Uterus (tissue), 4 donors: ENCODE results near the gene EIF2S3. TPM values are rescaled to one million over a fixed set of nuclear protein-coding genes. Genes with fewer than 3 reads are reported as not detected.

Source experiments
- DNase-seq, 2 donors: peaks; one replicate each; pipeline ENCODE4 v3.0.0-alpha.2; 2019 to 2020
- H3K27ac ChIP-seq, 2 donors: fragments of 200-600 bp; sonication (generic); 1 replicate in 1 of 2; 2 replicates in 1 of 2; pipeline ENCODE4 v1.5.1; 2016 to 2018
- H3K27me3 ChIP-seq, 2 donors: fragments of 200-600 bp; sonication (generic); one replicate each; pipeline ENCODE4 v1.5.1; 2018 to 2019; ENCODE audit warnings: control low read depth in 1 of 2
- H3K36me3 ChIP-seq, 2 donors: fragments of 200-600 bp; sonication (generic); one replicate each; pipeline ENCODE4 v1.5.1; 2019; ENCODE audit warnings: control low read depth in 1 of 2
- H3K4me1 ChIP-seq, 2 donors: fragments of 200-600 bp; sonication (generic); one replicate each; pipeline ENCODE4 v1.5.1; 2018 to 2019; ENCODE audit warnings: control low read depth in 1 of 2
- H3K4me3 ChIP-seq, 2 donors: fragments of 200-600 bp; sonication (generic); 1 replicate in 1 of 2; 2 replicates in 1 of 2; pipeline ENCODE4 v1.5.1; 2018 to 2019; ENCODE audit warnings: mild to moderate bottlenecking in 1 of 2
- H3K9me3 ChIP-seq, 2 donors: fragments of 200-600 bp; sonication (generic); one replicate each; pipeline ENCODE4 v1.5.1; 2019; ENCODE audit warnings: control low read depth in 1 of 2
- POLR2A ChIP-seq, 2 donors: fragments of 450-650 bp; IDR thresholded peaks; one replicate each; pipeline ENCODE4 v1.6.1; 2016; ENCODE audit warnings: antibody characterized with exemption in 2 of 2, mild to moderate bottlenecking in 1 of 2, moderate library complexity in 1 of 2
- intact Hi-C: fragments of 100-400 bp; cut with DNase I; formaldehyde crosslinking; loops from one replicate; pipeline ENCODE4 v1.15.1; 2023; ENCODE audit warnings: low total_unique reads
- total RNA-seq, 4 donors: library from RNA; depleted of rRNA in 3 of 4; stranded (reverse); fragments of >200 nt in 3 of 4; gene quantifications; one replicate each; pipeline versions ENCODE4 v1.1.0 to v1.2.4, GENCODE V29; 2014 to 2023
- TF ChIP-seq, protein P1 (sequence below), 4 experiments: fragments of 200-600 bp in 2 of 4; fragments of 450-650 bp in 2 of 4; sonication (generic) in 2 of 4; IDR thresholded peaks; one replicate each; pipeline ENCODE4 v1.5.1; 2016 to 2019; ENCODE audit warnings: antibody characterized with exemption in 4 of 4, mild to moderate bottlenecking in 2 of 4, moderate library complexity in 1 of 4
- donor health status: DM: yes; HTN: yes; CAD: no.

Gene EIF2S3
- total RNA-seq, 4 donors from 2014 or later, result 86.8 to 374 (median 152) TPM

DNA sequence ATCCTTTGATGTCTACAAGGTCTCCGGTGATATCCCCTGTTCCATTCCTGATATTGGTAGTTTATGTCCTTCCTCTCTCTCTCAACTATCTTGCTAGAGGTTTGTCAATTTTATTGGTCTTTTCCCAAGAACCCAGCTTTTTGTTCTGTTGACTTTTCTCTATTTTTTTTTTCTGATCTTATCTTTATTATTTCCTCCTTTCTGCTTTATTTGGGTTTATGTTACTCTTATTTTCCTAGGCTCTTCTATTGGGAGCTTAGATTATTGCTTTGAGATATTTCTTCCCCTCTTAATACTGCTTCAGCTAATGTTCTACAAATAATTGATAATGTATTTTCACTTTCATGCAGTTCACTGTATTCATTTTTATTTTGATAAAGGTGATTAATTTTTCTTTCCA lies 44.2 kb downstream of the EIF2S3 start:
- H3K4me3 ChIP-seq, result no peak overlapping the region

DNA sequence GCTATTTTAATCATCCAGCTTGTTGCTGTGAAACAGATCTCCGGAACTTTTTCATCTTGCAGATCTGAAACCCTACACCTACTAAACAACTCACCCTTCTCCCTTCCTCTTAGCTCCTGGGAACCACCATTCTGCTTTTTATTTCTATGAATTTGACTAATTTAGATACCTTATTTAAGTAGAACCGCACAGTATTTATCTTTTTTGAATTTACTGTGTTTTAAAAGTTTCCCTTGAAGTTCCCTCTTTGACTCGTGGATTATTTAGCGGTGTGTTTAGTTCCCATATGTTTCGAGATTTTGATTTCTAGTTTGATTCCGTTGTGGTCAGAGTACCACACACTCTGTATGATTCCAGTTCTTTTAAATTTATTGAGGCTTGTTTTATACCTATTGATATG lies 44.6 kb downstream of the EIF2S3 start:
- Histone ChIP-seq H3K4me3 (no peak overlapping the region), H3K9me3 (no peaks in the 10 kb centered on the region), H3K27ac (no peak overlapping the region), H3K27me3 (no peaks in the 10 kb centered on the region), H3K36me3 (no peaks in the 10 kb centered on the region), H3K4me1 (no peaks in the 10 kb centered on the region)
- intact Hi-C loops, result no loop called here
- DNase-seq, result no peak
- no peak for TF ChIP-seq POLR2A (IDR thresholded peaks at IDR 0.05)
- TF ChIP-seq, protein P1, sequence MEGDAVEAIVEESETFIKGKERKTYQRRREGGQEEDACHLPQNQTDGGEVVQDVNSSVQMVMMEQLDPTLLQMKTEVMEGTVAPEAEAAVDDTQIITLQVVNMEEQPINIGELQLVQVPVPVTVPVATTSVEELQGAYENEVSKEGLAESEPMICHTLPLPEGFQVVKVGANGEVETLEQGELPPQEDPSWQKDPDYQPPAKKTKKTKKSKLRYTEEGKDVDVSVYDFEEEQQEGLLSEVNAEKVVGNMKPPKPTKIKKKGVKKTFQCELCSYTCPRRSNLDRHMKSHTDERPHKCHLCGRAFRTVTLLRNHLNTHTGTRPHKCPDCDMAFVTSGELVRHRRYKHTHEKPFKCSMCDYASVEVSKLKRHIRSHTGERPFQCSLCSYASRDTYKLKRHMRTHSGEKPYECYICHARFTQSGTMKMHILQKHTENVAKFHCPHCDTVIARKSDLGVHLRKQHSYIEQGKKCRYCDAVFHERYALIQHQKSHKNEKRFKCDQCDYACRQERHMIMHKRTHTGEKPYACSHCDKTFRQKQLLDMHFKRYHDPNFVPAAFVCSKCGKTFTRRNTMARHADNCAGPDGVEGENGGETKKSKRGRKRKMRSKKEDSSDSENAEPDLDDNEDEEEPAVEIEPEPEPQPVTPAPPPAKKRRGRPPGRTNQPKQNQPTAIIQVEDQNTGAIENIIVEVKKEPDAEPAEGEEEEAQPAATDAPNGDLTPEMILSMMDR (IDR thresholded peaks at IDR 0.05), result no peak

More for the DNA sequence above, 44.2 kb downstream of the EIF2S3 start:
- no peak for DNase-seq
- no peaks in the 10 kb centered on the region for H3K36me3 ChIP-seq
- H3K4me1 ChIP-seq, result no peaks in the 10 kb centered on the region
- intact Hi-C loops, result no loop called here
- H3K9me3 ChIP-seq, result no peaks in the 10 kb centered on the region
- TF ChIP-seq POLR2A (IDR thresholded peaks at IDR 0.05), result no peak
- TF ChIP-seq, protein P1 (IDR thresholded peaks at IDR 0.05), result no peak
- no peak overlapping the region for H3K27ac ChIP-seq
- no peaks in the 10 kb centered on the region for H3K27me3 ChIP-seq

DNA sequence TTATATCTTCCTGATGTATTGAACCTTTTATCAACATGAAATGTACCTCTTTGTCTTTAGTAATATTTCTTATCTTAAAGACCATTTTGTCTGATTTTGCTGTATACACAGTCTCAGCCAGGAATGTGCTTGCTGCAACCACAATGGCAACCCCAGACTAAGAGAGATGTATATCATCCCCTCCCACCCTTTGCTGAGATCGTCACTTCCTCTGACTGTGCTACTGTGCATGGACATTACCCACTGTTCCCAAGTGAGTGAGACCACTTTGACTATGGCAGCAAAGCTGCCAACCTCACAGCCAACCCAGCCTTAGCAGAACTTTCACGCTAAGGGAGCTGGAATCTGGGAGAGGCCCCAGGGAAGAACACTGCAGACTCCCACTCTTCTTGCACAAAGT lies 46.0 kb downstream of the EIF2S3 start:
- Histone ChIP-seq H3K27me3 (no peaks in the 10 kb centered on the region), H3K4me1 (no peaks in the 10 kb centered on the region), H3K9me3 (no peaks in the 10 kb centered on the region), H3K4me3 (no peak overlapping the region), H3K36me3 (no peaks in the 10 kb centered on the region), H3K27ac (no peak overlapping the region)
- no peak for DNase-seq
- TF ChIP-seq POLR2A (IDR thresholded peaks at IDR 0.05), result no peak
- TF ChIP-seq, protein P1 (IDR thresholded peaks at IDR 0.05), result no peak
- intact Hi-C loops, result no loop called here

DNA sequence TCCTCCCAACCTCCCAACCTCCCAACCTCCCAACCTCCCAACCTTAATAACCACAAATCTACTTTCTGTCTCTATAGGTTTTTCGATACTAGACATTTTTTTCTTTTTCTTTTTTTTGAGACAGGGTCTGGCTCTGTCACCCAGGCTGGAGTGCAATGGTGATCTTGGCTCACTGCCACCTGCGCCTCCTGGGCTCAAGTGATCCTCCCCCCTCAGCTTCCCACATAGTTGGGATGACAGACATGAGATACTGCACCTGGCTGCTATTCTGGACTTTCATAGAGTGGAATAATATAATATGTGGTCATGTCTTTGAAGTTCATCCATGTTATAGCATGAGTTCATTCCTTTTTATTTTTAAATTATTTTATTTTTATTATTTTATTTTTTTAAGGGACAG lies 55.3 kb downstream of the EIF2S3 start:
- H3K36me3 ChIP-seq, result no peaks in the 10 kb centered on the region
- H3K27ac ChIP-seq, result no peak overlapping the region
- no peaks in the 10 kb centered on the region for H3K9me3 ChIP-seq
- no peak for TF ChIP-seq POLR2A (IDR thresholded peaks at IDR 0.05)
- TF ChIP-seq, protein P1 (IDR thresholded peaks at IDR 0.05), result no peak
- H3K4me3 ChIP-seq, result no peak overlapping the region
- intact Hi-C loops, result no loop called here
- no peaks in the 10 kb centered on the region for H3K4me1 ChIP-seq
- H3K27me3 ChIP-seq, result no peaks in the 10 kb centered on the region
- DNase-seq, result no peak

DNA sequence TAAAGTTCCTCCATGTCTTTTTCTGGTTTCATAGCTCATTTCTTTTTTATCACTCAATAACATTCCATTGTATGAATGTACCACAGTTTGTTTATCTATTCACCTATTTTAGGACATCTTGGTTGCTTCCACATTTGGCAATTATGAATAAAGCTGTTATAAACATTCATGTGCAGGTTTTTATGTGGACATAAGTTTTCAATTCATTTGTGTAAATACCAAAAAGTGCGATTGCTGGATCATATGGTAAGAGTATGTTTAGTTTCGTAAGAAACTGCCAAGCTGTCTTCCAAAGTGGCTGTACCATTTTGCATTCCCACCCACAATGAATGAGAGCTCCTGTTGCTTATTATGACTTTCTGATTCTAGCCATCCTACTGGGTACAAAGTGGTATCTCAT lies 58.4 kb downstream of the EIF2S3 start:
- intact Hi-C loops, result no loop called here
- TF ChIP-seq, protein P1 (IDR thresholded peaks at IDR 0.05), result no peak
- TF ChIP-seq POLR2A (IDR thresholded peaks at IDR 0.05), result no peak
- no peaks in the 10 kb centered on the region for H3K36me3 ChIP-seq
- no peak overlapping the region for H3K27ac ChIP-seq
- no peaks in the 10 kb centered on the region for H3K9me3 ChIP-seq
- H3K4me3 ChIP-seq, result no peak overlapping the region
- DNase-seq, result no peak
- no peaks in the 10 kb centered on the region for H3K27me3 ChIP-seq
- H3K4me1 ChIP-seq, result no peaks in the 10 kb centered on the region
